Caco-2 (cell line): Measurements from ENCODE around the gene NTHL1. TPM values are rescaled to one million over a fixed set of nuclear protein-coding genes. Genes with fewer than 3 reads are reported as not detected.

ENCODE experiments used
- BruUV-seq: library from RNA; stranded (reverse); fragments of 400-500 nt; replicated peaks from 2 replicates; lab custom pipeline; 2021; lab: Mats Ljungman, UMichigan
- CTCF ChIA-PET: fragments of 300-600 bp; sonication (Branson Sonifier 250); formaldehyde crosslinking; loops from one replicate; lab custom pipeline; 2022; ENCODE audit warnings: antibody characterized with exemption; lab: Charles Lee
- POLR2A ChIA-PET: fragments of 300-600 bp; sonication (Branson Sonifier 250); formaldehyde crosslinking; loops from one replicate; lab custom pipeline; 2022; ENCODE audit warnings: antibody characterized with exemption; lab: Charles Lee
- DNase-seq, 2 experiments: peaks; one replicate each; pipeline versions ENCODE4 v3.0.0 to v3.0.0-alpha.2; 2020 to 2022
- H3K27me3 ChIP-seq: replicated peaks from 2 replicates; pipeline ENCODE4 v1.6.0; 2011; ENCODE audit warnings: low read length; ENCODE audit not compliant: control insufficient read depth, insufficient read depth
- H3K36me3 ChIP-seq: 2 replicates; pipeline ENCODE4 v1.5.1; 2011; ENCODE audit warnings: low read length; ENCODE audit not compliant: control insufficient read depth, insufficient read depth
- H3K4me1 ChIP-seq: fragments of 250-450 bp; sonication (Bioruptor Pico); 2 replicates; pipeline ENCODE4 v1.5.1; 2020; ENCODE audit warnings: mild to moderate bottlenecking
- H3K4me3 ChIP-seq: 2 replicates; pipeline ENCODE4 v1.5.1; 2011; ENCODE audit warnings: low read depth, mild to moderate bottlenecking, control low read depth, low read length
- H3K9me3 ChIP-seq: fragments of 250-450 bp; sonication (Bioruptor Pico); 2 replicates; pipeline ENCODE4 v1.5.1; 2020; ENCODE audit warnings: mild to moderate bottlenecking, moderate library complexity
- H3K27ac Mint-ChIP-seq: one replicate; pipeline ENCODE4 v1.8.0; 2022; ENCODE audit warnings: mixed read lengths; ENCODE audit not compliant: unreplicated experiment
- H3K27me3 Mint-ChIP-seq: one replicate; pipeline ENCODE4 v1.8.0; 2022; ENCODE audit warnings: mixed read lengths; ENCODE audit not compliant: insufficient read depth, unreplicated experiment
- H3K36me3 Mint-ChIP-seq: one replicate; pipeline ENCODE4 v1.8.0; 2022; ENCODE audit warnings: mild to moderate bottlenecking, mixed read lengths; ENCODE audit not compliant: insufficient read depth, unreplicated experiment
- H3K4me1 Mint-ChIP-seq: one replicate; pipeline ENCODE4 v1.8.0; 2022; ENCODE audit warnings: low read depth, mixed read lengths; ENCODE audit not compliant: unreplicated experiment
- H3K4me3 Mint-ChIP-seq: one replicate; pipeline ENCODE4 v1.8.0; 2022; ENCODE audit warnings: mild to moderate bottlenecking, moderate library complexity, mixed read lengths; ENCODE audit not compliant: unreplicated experiment
- H3K9me3 Mint-ChIP-seq: one replicate; pipeline ENCODE4 v1.8.0; 2022; ENCODE audit warnings: mixed read lengths; ENCODE audit not compliant: unreplicated experiment
- intact Hi-C: fragments of 100-400 bp; cut with micrococcal nuclease; formaldehyde crosslinking; loops from one replicate; pipeline ENCODE4 v1.10.0; 2022; ENCODE audit not compliant: unreplicated experiment
- total RNA-seq: library from RNA; stranded (reverse); gene quantifications from 2 replicates; pipeline ENCODE4 v1.2.3, GENCODE V29; 2022
- TF ChIP-seq, protein P1 (sequence below), 2 experiments: fragments of 200-600 bp in 1 of 2; IDR thresholded peaks; 1 replicate in 1 of 2; 2 replicates in 1 of 2; pipeline versions ENCODE4 v1.5.1 to v1.8.0; 2011 to 2022; ENCODE audit warnings: antibody characterized with exemption in 1 of 2, control low read depth in 1 of 2, inconsistent platforms in 1 of 2, low read depth in 1 of 2, low read length in 1 of 2, mild to moderate bottlenecking in 1 of 2, moderate library complexity in 1 of 2; ENCODE audit not compliant: insufficient read depth in 1 of 2, severe bottlenecking in 1 of 2, unreplicated experiment in 1 of 2

NTHL1 gene
- total RNA-seq, 1 experiment from 2014 or later, result 38.6 TPM

DNA sequence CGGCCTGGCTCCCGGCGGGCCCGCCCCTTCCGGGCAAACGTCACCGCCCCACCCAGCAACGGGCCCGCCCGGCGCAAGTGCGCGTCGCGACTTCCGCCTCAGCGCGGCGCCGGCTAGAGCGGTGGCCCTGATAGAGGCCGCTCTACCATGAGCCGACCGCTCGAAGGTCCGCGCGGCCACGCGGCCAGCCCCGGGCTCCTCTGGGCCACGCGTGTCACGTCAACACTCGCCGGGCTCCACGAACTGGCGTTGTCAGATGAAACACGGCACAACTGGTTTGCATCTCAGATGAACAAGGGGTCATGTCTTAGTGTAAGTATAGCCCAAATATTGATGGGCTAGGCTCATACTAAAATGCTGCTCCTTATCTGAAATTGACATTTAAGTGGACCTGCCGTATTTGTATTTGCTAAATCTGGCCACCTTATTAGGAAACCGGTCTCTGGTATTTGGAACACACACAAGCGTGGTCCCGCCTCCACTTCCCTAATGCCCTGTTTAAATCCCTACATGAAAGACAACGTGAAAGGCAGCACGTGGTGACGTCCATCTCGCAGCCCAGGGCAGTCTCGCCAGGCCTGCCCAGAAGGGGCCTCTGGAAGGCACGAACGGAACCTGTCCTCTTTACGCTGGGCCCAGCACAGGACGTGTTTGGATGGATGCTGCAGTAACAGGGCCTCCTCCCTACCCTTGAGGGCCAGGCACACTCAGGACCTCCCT lies 37.7 kb downstream of the NTHL1 start, which contains the start of gene ZNF598:
Gene ZNF598 (minus strand): TSS at position 31 of the 720 bp plus-strand sequence.
- Mint-ChIP-seq H3K27ac (peak within 1 kb of the TSS; percentile 85), H3K27me3 (no peaks in the 10 kb centered on the region), H3K9me3 (no peaks in the 10 kb centered on the region), H3K4me3 (peak within 1 kb of the TSS; percentile 82), H3K4me1 (peaks cover 5% of the 10 kb centered on the region), H3K36me3 (peaks cover 22% of the 10 kb centered on the region)
- POLR2A ChIA-PET, result interaction anchor here (1.9 kb wide), 1 partner anchor 146 kb away, joined by 16 read pairs; the partner anchor contains the start of gene TRAF7
- peak within 1 kb of the TSS; percentile 77 for H3K4me3 ChIP-seq
- CTCF ChIA-PET, result no interaction called here
- H3K36me3 ChIP-seq, result no peaks in the 10 kb centered on the region; the same call in 1 of the 2 replicates
- TF ChIP-seq, protein P1, sequence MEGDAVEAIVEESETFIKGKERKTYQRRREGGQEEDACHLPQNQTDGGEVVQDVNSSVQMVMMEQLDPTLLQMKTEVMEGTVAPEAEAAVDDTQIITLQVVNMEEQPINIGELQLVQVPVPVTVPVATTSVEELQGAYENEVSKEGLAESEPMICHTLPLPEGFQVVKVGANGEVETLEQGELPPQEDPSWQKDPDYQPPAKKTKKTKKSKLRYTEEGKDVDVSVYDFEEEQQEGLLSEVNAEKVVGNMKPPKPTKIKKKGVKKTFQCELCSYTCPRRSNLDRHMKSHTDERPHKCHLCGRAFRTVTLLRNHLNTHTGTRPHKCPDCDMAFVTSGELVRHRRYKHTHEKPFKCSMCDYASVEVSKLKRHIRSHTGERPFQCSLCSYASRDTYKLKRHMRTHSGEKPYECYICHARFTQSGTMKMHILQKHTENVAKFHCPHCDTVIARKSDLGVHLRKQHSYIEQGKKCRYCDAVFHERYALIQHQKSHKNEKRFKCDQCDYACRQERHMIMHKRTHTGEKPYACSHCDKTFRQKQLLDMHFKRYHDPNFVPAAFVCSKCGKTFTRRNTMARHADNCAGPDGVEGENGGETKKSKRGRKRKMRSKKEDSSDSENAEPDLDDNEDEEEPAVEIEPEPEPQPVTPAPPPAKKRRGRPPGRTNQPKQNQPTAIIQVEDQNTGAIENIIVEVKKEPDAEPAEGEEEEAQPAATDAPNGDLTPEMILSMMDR (IDR thresholded peaks at IDR 0.05; ENCODE audit: insufficient read depth in 1 of 2, low read depth in 1 of 2, low read length in 1 of 2, severe bottlenecking in 1 of 2, unreplicated experiment in 1 of 2), result no peak
- peak; percentile 68 to 88 for DNase-seq
- H3K9me3 ChIP-seq, result no peaks in the 10 kb centered on the region
- intact Hi-C loops, result no loop called here
- BruUV-seq, result TSS peak; percentile 98
- H3K27me3 ChIP-seq, result no peaks in the 10 kb centered on the region
- H3K4me1 ChIP-seq, result peaks cover 16% of the 10 kb centered on the region

DNA sequence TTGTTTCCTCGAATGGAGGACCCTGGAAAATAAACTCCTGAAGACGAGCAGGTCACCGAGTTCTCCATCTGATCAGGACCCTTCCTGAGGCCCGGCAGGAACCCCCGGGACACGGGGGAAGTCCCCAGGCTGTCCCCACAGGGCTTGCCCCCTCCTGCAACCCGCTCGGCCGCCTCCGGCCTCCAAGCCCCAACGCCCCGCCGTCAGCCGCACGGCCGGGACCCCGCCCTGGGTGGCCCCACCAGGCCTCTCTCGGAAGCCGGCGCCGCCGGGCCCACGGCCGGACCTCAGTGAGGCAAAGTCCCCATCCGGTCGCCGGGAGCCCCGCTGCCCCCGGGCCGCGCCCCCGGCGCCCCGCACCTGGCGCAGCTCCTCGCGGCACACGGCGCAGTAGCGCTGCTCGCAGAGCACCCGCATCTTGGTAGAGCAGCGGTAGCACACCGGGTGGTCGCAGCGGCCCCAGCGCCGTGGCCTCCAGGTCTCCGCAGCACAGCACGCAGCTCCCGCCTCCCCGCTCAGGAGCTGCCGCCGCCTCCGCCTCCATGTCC lies 38.4 kb downstream of the NTHL1 start:
- Mint-ChIP-seq H3K36me3 (peaks cover 29% of the 10 kb centered on the region), H3K27me3 (no peaks in the 10 kb centered on the region), H3K27ac (no peak overlapping the region), H3K4me3 (peak overlapping the region; percentile 77), H3K9me3 (no peaks in the 10 kb centered on the region), H3K4me1 (peaks cover 5% of the 10 kb centered on the region)
- H3K36me3 ChIP-seq, result no peaks in the 10 kb centered on the region; the same call in 1 of the 2 replicates
- intact Hi-C loops, result no loop called here
- peaks cover 15% of the 10 kb centered on the region; the same call in 1 of the 2 replicates for H3K4me1 ChIP-seq
- ChIA-PET POLR2A (interaction anchor here (0.7 to 1.9 kb wide), 3 partner anchors 45 to 743 kb away, joined by 4 to 16 read pairs (median 6); partner anchors contain the start of genes RPS2, SRRM2 and TRAF7), CTCF (interaction anchor here (0.7 to 1.3 kb wide), 2 partner anchors 10 to 131 kb away, joined by 3 to 7 read pairs; partner anchors contain the start of gene NPW)
- no TSS peak for BruUV-seq
- no peaks in the 10 kb centered on the region for H3K27me3 ChIP-seq
- H3K4me3 ChIP-seq, result peak overlapping the region; percentile 63
- no peaks in the 10 kb centered on the region for H3K9me3 ChIP-seq
- TF ChIP-seq, protein P1 (IDR thresholded peaks at IDR 0.05; ENCODE audit: insufficient read depth in 1 of 2, low read depth in 1 of 2, low read length in 1 of 2, severe bottlenecking in 1 of 2, unreplicated experiment in 1 of 2), result no peak
- peak in 1 of 2 experiments; percentile 33 for DNase-seq

DNA sequence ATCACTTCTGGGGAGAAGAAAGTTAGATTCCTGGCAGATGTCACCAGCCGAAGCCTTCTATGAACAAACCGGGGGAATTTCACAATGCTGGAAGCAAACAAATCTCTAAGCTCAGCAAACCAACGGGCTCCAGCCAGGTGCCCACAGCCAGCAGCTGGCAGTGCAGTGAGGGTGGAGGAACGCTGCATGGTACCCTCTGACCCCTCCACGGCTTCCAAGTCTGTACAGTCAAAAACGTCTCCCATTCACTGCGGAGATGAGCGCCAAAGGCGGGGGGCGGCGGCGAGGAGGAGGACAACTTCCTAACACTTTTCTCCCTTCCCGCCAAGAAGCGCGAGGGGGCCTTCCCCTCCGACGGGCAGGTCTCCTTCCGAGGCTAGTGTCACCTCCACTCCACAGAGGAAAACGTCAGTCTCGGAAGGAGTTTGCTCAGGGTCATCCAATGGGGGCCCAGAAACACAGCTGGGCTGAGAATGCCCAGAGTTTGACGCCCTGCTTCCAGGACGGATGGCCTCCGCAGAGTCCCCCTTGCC lies 38.9 kb downstream of the NTHL1 start:
- CTCF ChIA-PET, result interaction anchor here (0.7 to 1.3 kb wide), 2 partner anchors 11 to 132 kb away, joined by 3 to 7 read pairs; partner anchors contain the start of gene NPW
- H3K36me3 ChIP-seq, result no peaks in the 10 kb centered on the region; the same call in 1 of the 2 replicates
- Mint-ChIP-seq H3K27me3 (no peaks in the 10 kb centered on the region), H3K4me1 (peaks cover 5% of the 10 kb centered on the region), H3K9me3 (no peaks in the 10 kb centered on the region), H3K4me3 (peak overlapping the region; percentile 77), H3K27ac (peak overlapping the region; percentile 53), H3K36me3 (peaks cover 31% of the 10 kb centered on the region)
- H3K4me3 ChIP-seq, result peak overlapping the region; percentile 63
- peak in 1 of 2 experiments; percentile 26 for DNase-seq
- intact Hi-C loops, result no loop called here
- no peaks in the 10 kb centered on the region for H3K27me3 ChIP-seq
- H3K9me3 ChIP-seq, result no peaks in the 10 kb centered on the region
- peaks cover 15% of the 10 kb centered on the region; the same call in 1 of the 2 replicates for H3K4me1 ChIP-seq
- POLR2A ChIA-PET, result interaction anchor here (0.7 to 1.9 kb wide), 3 partner anchors 44 to 744 kb away, joined by 4 to 16 read pairs (median 6); partner anchors contain the start of genes RPS2, SRRM2 and TRAF7
- no TSS peak for BruUV-seq
- TF ChIP-seq, protein P1 (IDR thresholded peaks at IDR 0.05; ENCODE audit: insufficient read depth in 1 of 2, low read depth in 1 of 2, low read length in 1 of 2, severe bottlenecking in 1 of 2, unreplicated experiment in 1 of 2), result no peak
